ENCODE data around the gene GGN.
"Not testable (repeated sequence)": the region's sequence is repeated elsewhere in the genome, so short reads cannot be mapped to it uniquely, and the experiment has no call there.

GGN gene

GRCh38 chr19:38360839-38361631, 26.8 kb downstream of the GGN start:
- no peak for DNase-seq

- no peak for DNase-seq
Observed at GRCh38 chr19:38360351-38360750, 27.5 kb downstream of the GGN start.

GRCh38 chr19:38359242-38360021, 28.4 kb downstream of the GGN start:
- DNase-seq: no peak

- DNase-seq: no peak
Observed at GRCh38 chr19:38358071-38358470, 29.8 kb downstream of the GGN start.

GRCh38 chr19:38355728-38356725, 31.8 kb downstream of the GGN start:
- DNase-seq: no peak

- DNase-seq: peak; percentile 93
Observed at GRCh38 chr19:38352611-38353010, 35.2 kb downstream of the GGN start.

GRCh38 chr19:38351865-38352395, 35.9 kb downstream of the GGN start:
- DNase-seq: no peak

- no peak for DNase-seq
Observed at GRCh38 chr19:38350883-38351282, 37.0 kb downstream of the GGN start.

GRCh38 chr19:38346837-38347236, 41.0 kb downstream of the GGN start:
- DNase-seq: no peak

- DNase-seq: no peak
Observed at GRCh38 chr19:38340927-38341326, 46.9 kb downstream of the GGN start.

- DNase-seq: not testable (repeated sequence)
Observed at GRCh38 chr19:38339011-38339410, 48.8 kb downstream of the GGN start.

- DNase-seq: no peak
Observed at GRCh38 chr19:38337360-38337653, 50.5 kb downstream of the GGN start.

- DNase-seq: peak; percentile 72
Observed at GRCh38 chr19:38336638-38337359, 51.0 kb downstream of the GGN start.

- DNase-seq: peak; percentile 96
Observed at GRCh38 chr19:38335949-38336637, 51.7 kb downstream of the GGN start.
